Transverse colon (tissue), 4 donors: ENCODE data around the gene AP1S1.

ENCODE experiments used
- CTCF ChIP-seq, 5 experiments: fragments of 200-600 bp in 3 of 5; fragments of 450-650 bp in 2 of 5; sonication (generic) in 3 of 5; IDR thresholded peaks; 1 replicate in 2 of 5; 2 replicates in 3 of 5; pipeline ENCODE4 v1.5.1; 2016 to 2017; ENCODE audit warnings: antibody characterized with exemption in 5 of 5, inconsistent platforms in 3 of 5, mild to moderate bottlenecking in 2 of 5, moderate library complexity in 1 of 5
- EP300 ChIP-seq: sonication (generic); formaldehyde crosslinking; IDR thresholded peaks from one replicate; pipeline ENCODE4 v1.6.1; 2017; ENCODE audit warnings: antibody characterized with exemption, low read depth
- POLR2A ChIP-seq: fragments of 450-650 bp; IDR thresholded peaks from one replicate; pipeline ENCODE4 v1.6.1; 2016; ENCODE audit warnings: antibody characterized with exemption, mild to moderate bottlenecking, moderate library complexity
- POLR2AphosphoS5 ChIP-seq, 3 donors: sonication (generic); formaldehyde crosslinking; IDR thresholded peaks; one replicate each; pipeline ENCODE4 v1.6.1; 2016; ENCODE audit warnings: antibody characterized with exemption in 3 of 3

GRCh38 chr7:101104799-101105198 is 49.5 kb upstream of the AP1S1 start:
- TF ChIP-seq POLR2A (no peak), POLR2AphosphoS5 (IDR thresholded peaks at IDR 0.05) (no peak), CTCF (IDR thresholded peaks at IDR 0.05) (no peak), EP300 (no peak)
